ENCODE measurements around the gene RABGEF1.
"Not testable (repeated sequence)": the region's sequence is repeated elsewhere in the genome, so short reads cannot be mapped to it uniquely, and the experiment has no call there.

The RABGEF1 gene

GRCh38 chr7:66815186-66815875, 74.8 kb downstream of the RABGEF1 start:
- DNase-seq (ENCODE audit: low read depth, low spot score): not testable (repeated sequence)

GRCh38 chr7:66815951-66816350, 75.4 kb downstream of the RABGEF1 start:
- no peak for DNase-seq (ENCODE audit: low read depth, low spot score)

GRCh38 chr7:66816658-66817057, 76.1 kb downstream of the RABGEF1 start:
- not testable (repeated sequence) for DNase-seq (ENCODE audit: low read depth, low spot score)

GRCh38 chr7:66817208-66817795, 76.8 kb downstream of the RABGEF1 start:
- not testable (repeated sequence) for DNase-seq (ENCODE audit: low read depth, low spot score)

GRCh38 chr7:66817956-66818355, 77.4 kb downstream of the RABGEF1 start:
- not testable (repeated sequence) for DNase-seq (ENCODE audit: low read depth, low spot score)

- DNase-seq (ENCODE audit: low read depth, low spot score): no peak
These were observed 83.5 kb downstream of the RABGEF1 start for GRCh38 chr7:66824041-66824440.

GRCh38 chr7:66825538-66825937, 85.0 kb downstream of the RABGEF1 start:
- peak; percentile 48 for DNase-seq (ENCODE audit: low read depth, low spot score)

- no peak for DNase-seq (ENCODE audit: low read depth, low spot score)
These were observed 86.1 kb downstream of the RABGEF1 start for GRCh38 chr7:66826649-66827048.

GRCh38 chr7:66830976-66831375, 90.4 kb downstream of the RABGEF1 start:
- DNase-seq (ENCODE audit: low read depth, low spot score): not testable (repeated sequence)

GRCh38 chr7:66832531-66833351, 92.2 kb downstream of the RABGEF1 start:
- no peak for DNase-seq (ENCODE audit: low read depth, low spot score)

GRCh38 chr7:66837007-66837406, 96.5 kb downstream of the RABGEF1 start:
- peak; percentile 46 for DNase-seq (ENCODE audit: low read depth, low spot score)

GRCh38 chr7:66837661-66838060, 97.1 kb downstream of the RABGEF1 start:
- no peak for DNase-seq (ENCODE audit: low read depth, low spot score)

- DNase-seq (ENCODE audit: low read depth, low spot score): no peak
These were observed 99.3 kb downstream of the RABGEF1 start for GRCh38 chr7:66839814-66840213.

- DNase-seq (ENCODE audit: low read depth, low spot score): no peak
These were observed 99.8 kb downstream of the RABGEF1 start for GRCh38 chr7:66840316-66840715.

- DNase-seq (ENCODE audit: low read depth, low spot score): no peak
These were observed 101.4 kb downstream of the RABGEF1 start for GRCh38 chr7:66841898-66842297.

- not testable (repeated sequence) for DNase-seq (ENCODE audit: low read depth, low spot score)
These were observed 103.0 kb downstream of the RABGEF1 start for GRCh38 chr7:66843492-66843891.

- DNase-seq (ENCODE audit: low read depth, low spot score): peak; percentile 100
These were observed 104.2 kb downstream of the RABGEF1 start for GRCh38 chr7:66844552-66845378.

- DNase-seq (ENCODE audit: low read depth, low spot score): no peak
These were observed 105.0 kb downstream of the RABGEF1 start for GRCh38 chr7:66845379-66846095.

GRCh38 chr7:66846096-66846445, 105.5 kb downstream of the RABGEF1 start:
- not testable (repeated sequence) for DNase-seq (ENCODE audit: low read depth, low spot score)

GRCh38 chr7:66847523-66847855, 107.0 kb downstream of the RABGEF1 start:
- DNase-seq (ENCODE audit: low read depth, low spot score): not testable (repeated sequence)
